ENCODE data around the gene MAX.

DNA sequence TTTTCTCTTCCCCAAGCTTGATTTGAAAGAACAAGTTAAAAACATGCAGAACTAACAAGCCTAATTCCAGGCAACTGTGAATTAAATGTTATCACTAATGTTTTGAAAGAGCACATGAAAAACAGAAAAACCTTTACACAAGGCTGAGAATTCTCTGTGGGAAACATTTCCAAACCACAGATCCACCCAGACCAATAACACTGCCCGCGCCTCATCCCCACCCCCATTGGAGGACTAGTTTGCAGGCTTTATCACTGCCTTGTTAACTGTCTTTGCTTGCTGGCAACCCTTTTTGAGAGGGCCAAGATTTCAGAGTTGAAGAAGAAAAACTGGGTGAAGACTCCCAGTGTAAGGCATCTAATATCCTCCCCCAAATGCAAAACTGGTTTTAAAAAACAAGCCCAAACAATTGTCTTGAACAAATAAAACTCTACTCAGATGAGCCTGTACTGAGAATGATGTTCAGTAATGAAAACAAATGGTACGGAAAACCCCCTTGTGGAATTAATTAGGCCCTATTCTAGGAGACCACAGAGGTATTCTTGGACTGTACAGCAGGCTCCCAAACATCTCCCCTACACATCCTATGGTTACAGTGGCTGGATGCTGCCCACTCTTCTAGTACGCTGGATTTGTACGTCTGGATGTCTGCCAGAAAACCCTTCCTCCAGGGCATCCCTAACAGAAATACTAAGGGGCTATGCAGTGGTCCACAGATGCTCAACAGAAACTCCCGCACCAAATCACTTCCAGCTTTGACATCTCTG lies 5.8 kb downstream of the MAX start:
- no peak for TF ChIP-seq POLR2A (IDR thresholded peaks at IDR 0.05)
- TF ChIP-seq EP300 (IDR thresholded peaks at IDR 0.05) = no peak
- TF ChIP-seq, protein P1, sequence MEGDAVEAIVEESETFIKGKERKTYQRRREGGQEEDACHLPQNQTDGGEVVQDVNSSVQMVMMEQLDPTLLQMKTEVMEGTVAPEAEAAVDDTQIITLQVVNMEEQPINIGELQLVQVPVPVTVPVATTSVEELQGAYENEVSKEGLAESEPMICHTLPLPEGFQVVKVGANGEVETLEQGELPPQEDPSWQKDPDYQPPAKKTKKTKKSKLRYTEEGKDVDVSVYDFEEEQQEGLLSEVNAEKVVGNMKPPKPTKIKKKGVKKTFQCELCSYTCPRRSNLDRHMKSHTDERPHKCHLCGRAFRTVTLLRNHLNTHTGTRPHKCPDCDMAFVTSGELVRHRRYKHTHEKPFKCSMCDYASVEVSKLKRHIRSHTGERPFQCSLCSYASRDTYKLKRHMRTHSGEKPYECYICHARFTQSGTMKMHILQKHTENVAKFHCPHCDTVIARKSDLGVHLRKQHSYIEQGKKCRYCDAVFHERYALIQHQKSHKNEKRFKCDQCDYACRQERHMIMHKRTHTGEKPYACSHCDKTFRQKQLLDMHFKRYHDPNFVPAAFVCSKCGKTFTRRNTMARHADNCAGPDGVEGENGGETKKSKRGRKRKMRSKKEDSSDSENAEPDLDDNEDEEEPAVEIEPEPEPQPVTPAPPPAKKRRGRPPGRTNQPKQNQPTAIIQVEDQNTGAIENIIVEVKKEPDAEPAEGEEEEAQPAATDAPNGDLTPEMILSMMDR (IDR thresholded peaks at IDR 0.05) = no peak
